Measurements from ENCODE around the gene SLC17A8. TPM values are rescaled to one million over a fixed set of nuclear protein-coding genes. Genes with fewer than 3 reads are reported as not detected.

The SLC17A8 gene
- total and polyA plus RNA-seq, 4 donors = 0.02 to 14.8 (median 0.24) TPM

- DNase-seq (no peak), ATAC-seq (ENCODE audit: insufficient read depth, low FRiP score) (no peak)
- 43 to 53% methylated on average over 2 of the region's 2 CpGs for WGBS, 2 donors
- H3K9me3 ChIP-seq (ENCODE audit: control insufficient read depth in 4 of 4, insufficient read depth in 3 of 4, low read length in 3 of 4) = no peaks in the 10 kb centered on the region
- TF ChIP-seq CTCF (IDR thresholded peaks at IDR 0.05; ENCODE audit: control extremely low read depth, extremely low read depth) = no peak
- no peak overlapping the region for H3K27ac ChIP-seq (ENCODE audit: low read depth in 1 of 2, low read length in 1 of 2)
- no peaks in the 10 kb centered on the region for H3K36me3 ChIP-seq (ENCODE audit: control insufficient read depth in 4 of 4, insufficient read depth in 4 of 4, low read length in 4 of 4)
- H3K27me3 ChIP-seq (ENCODE audit: control insufficient read depth in 3 of 3, insufficient read depth in 3 of 3, low read length in 2 of 3) = no peaks in the 10 kb centered on the region
- H3K9ac ChIP-seq (ENCODE audit: insufficient read depth in 1 of 2, low read length in 2 of 2) = no peak overlapping the region
- H3K4me1 ChIP-seq (ENCODE audit: control insufficient read depth in 5 of 5, insufficient read depth in 5 of 5, low read length in 5 of 5) = no peaks in the 10 kb centered on the region
- no peak overlapping the region for H3K4me3 ChIP-seq
Measured at GRCh38 chr12:100433701-100434100, 76.8 kb downstream of the SLC17A8 start.

DNA sequence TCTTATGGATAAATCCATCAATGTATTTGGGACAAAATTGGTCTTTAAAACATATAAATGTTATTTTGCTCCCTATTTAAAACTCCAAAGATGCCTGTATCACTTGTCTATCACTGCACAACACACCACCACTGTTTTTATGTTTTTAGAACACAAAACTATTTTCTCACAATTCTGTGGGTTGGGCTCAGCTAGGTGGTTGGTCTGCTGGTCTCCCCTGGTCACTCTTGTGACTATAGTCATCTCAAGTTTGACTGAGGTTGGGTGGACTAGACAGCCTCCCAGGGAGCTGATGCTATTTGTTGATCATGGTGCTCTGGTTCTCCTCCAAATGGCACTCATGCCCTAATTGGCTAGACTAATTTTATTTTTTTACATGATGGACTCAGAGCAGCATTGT lies 77.3 kb downstream of the SLC17A8 start:
- Histone ChIP-seq H3K4me3 (no peak overlapping the region), H3K27ac (ENCODE audit: low read depth in 1 of 2, low read length in 1 of 2) (no peak overlapping the region), H3K27me3 (ENCODE audit: control insufficient read depth in 3 of 3, insufficient read depth in 3 of 3, low read length in 2 of 3) (no peaks in the 10 kb centered on the region), H3K36me3 (ENCODE audit: control insufficient read depth in 4 of 4, insufficient read depth in 4 of 4, low read length in 4 of 4) (no peaks in the 10 kb centered on the region), H3K9me3 (ENCODE audit: control insufficient read depth in 4 of 4, insufficient read depth in 3 of 4, low read length in 3 of 4) (no peaks in the 10 kb centered on the region), H3K9ac (ENCODE audit: insufficient read depth in 1 of 2, low read length in 2 of 2) (no peak overlapping the region), H3K4me1 (ENCODE audit: control insufficient read depth in 5 of 5, insufficient read depth in 5 of 5, low read length in 5 of 5) (no peaks in the 10 kb centered on the region)
- no peak for DNase-seq
- no peak for TF ChIP-seq CTCF (IDR thresholded peaks at IDR 0.05; ENCODE audit: control extremely low read depth, extremely low read depth)
- ATAC-seq (ENCODE audit: insufficient read depth, low FRiP score) = no peak

GRCh38 chr12:100435957-100436356 lies 79.1 kb downstream of the SLC17A8 start:
- ATAC-seq (ENCODE audit: insufficient read depth, low FRiP score) (no peak), DNase-seq (no peak)
- Histone ChIP-seq H3K27ac (ENCODE audit: low read depth in 1 of 2, low read length in 1 of 2) (no peak overlapping the region), H3K4me1 (ENCODE audit: control insufficient read depth in 5 of 5, insufficient read depth in 5 of 5, low read length in 5 of 5) (no peaks in the 10 kb centered on the region), H3K27me3 (ENCODE audit: control insufficient read depth in 3 of 3, insufficient read depth in 3 of 3, low read length in 2 of 3) (no peaks in the 10 kb centered on the region), H3K9me3 (ENCODE audit: control insufficient read depth in 4 of 4, insufficient read depth in 3 of 4, low read length in 3 of 4) (no peaks in the 10 kb centered on the region), H3K9ac (ENCODE audit: insufficient read depth in 1 of 2, low read length in 2 of 2) (no peak overlapping the region), H3K36me3 (ENCODE audit: control insufficient read depth in 4 of 4, insufficient read depth in 4 of 4, low read length in 4 of 4) (no peaks in the 10 kb centered on the region), H3K4me3 (no peak overlapping the region)
- no peak for TF ChIP-seq CTCF (IDR thresholded peaks at IDR 0.05; ENCODE audit: control extremely low read depth, extremely low read depth)
- WGBS, 2 donors = 42 to 55% methylated on average over 2 of the region's 2 CpGs

DNA sequence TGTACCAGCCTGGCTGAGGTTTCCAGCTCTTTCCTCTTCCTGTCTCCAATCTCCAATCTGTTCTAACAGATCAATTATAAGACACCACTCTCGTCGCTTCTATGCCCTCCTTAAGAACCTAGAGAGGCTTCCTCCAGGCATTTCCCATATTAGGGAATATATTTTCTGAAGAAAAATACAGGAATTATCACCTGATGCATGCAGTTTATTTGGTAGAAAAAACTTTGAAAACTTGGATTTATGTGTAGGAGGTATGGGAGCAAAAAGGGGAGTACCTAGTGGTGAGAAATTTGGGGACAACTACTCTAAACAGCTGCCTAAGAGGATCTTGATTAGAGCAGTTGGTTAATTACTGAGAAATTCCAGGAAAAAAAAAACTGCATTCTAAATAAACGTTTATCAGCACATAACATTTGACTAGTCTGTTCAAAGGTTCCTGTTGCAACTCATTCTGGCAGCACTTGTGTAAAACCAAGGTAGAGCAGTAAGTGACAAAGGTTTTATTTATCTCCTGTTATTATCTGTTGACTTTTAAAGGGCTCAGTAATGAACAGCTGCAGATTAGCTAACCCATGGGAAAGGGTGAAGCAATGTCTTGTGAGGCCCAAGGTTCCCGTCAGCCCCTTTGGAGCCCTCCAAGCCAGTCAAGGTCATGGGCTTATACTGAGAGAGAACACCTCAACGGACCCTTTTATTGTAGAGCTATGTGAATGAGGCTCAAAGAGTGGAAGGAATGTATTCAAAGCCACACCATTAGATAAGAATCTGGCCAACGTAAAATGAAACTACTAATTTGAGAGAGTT lies 80.4 kb downstream of the SLC17A8 start:
- Histone ChIP-seq H3K9me3 (ENCODE audit: control insufficient read depth in 4 of 4, insufficient read depth in 3 of 4, low read length in 3 of 4) (no peaks in the 10 kb centered on the region), H3K4me3 (no peak overlapping the region), H3K9ac (ENCODE audit: insufficient read depth in 1 of 2, low read length in 2 of 2) (no peak overlapping the region), H3K27me3 (ENCODE audit: control insufficient read depth in 3 of 3, insufficient read depth in 3 of 3, low read length in 2 of 3) (no peaks in the 10 kb centered on the region), H3K36me3 (ENCODE audit: control insufficient read depth in 4 of 4, insufficient read depth in 4 of 4, low read length in 4 of 4) (no peaks in the 10 kb centered on the region), H3K4me1 (ENCODE audit: control insufficient read depth in 5 of 5, insufficient read depth in 5 of 5, low read length in 5 of 5) (no peaks in the 10 kb centered on the region), H3K27ac (ENCODE audit: low read depth in 1 of 2, low read length in 1 of 2) (no peak overlapping the region)
- TF ChIP-seq CTCF (IDR thresholded peaks at IDR 0.05; ENCODE audit: control extremely low read depth, extremely low read depth) = no peak
- WGBS, 2 donors = 51 to 52% methylated on average over 6 of the region's 6 CpGs
- ATAC-seq (ENCODE audit: insufficient read depth, low FRiP score) = no peak
- no peak for DNase-seq

All from lung (tissue), 12 donors.